ENCODE results near the gene EHMT2. TPM values are rescaled to one million over a fixed set of nuclear protein-coding genes. Genes with fewer than 3 reads are reported as not detected.

The EHMT2 gene
- total and polyA plus RNA-seq, 2 of the 13 experiments (the other 11 are each of a cell fraction or from before 2014, with no cell fraction given) = 55.2 to 69.2 TPM

GRCh38 chr6:31876357-31876756, 21.1 kb downstream of the EHMT2 start:
- CTCF ChIA-PET (ENCODE audit: low intra/inter-chr PET ratio, low total read pairs) = no interaction called here
- no peak for TF ChIP-seq PRPF4 (IDR thresholded peaks at IDR 0.05; ENCODE audit: low read depth, low read length, poor library complexity, severe bottlenecking)
- TF ChIP-seq JARID2 (CRISPR knock-in tag; IDR thresholded peaks at IDR 0.05; ENCODE audit: insufficient replicate concordance) = no peak
- TF ChIP-seq PREB (CRISPR knock-in tag; IDR thresholded peaks at IDR 0.05) = no peak
- no peak for TF ChIP-seq PRDM15 (CRISPR knock-in tag; IDR thresholded peaks at IDR 0.05)
- TF ChIP-seq ZNF121 (CRISPR knock-in tag; IDR thresholded peaks at IDR 0.05) = peak; percentile 70; the same call in 1 of the 2 replicates
- TF ChIP-seq SIX4 (CRISPR knock-in tag; IDR thresholded peaks at IDR 0.05) = no peak
- TF ChIP-seq ZNF839 (CRISPR knock-in tag; IDR thresholded peaks at IDR 0.05; ENCODE audit: borderline replicate concordance) = no peak
- no peak for TF ChIP-seq THYN1 (CRISPR knock-in tag; IDR thresholded peaks at IDR 0.05; ENCODE audit: borderline replicate concordance, low read depth)
- Histone ChIP-seq H3K9me3 (ENCODE audit: low read length) (no peaks in the 10 kb centered on the region), H3K9ac (ENCODE audit: insufficient read depth, low read depth, low read length) (no peak overlapping the region), H3K36me3 (replicated peaks in 1 of 2; ENCODE audit: control insufficient read depth in 1 of 2, insufficient read depth in 2 of 2, low read length in 2 of 2) (peaks cover 10 to 19% of the 10 kb centered on the region in 2 experiments; a peak in 4 of 5 replicates), H3K4me3 (replicated peaks in 1 of 3; ENCODE audit: insufficient read depth in 1 of 3, low read depth in 2 of 3, low read length in 3 of 3) (no peak overlapping the region), H3K27ac (ENCODE audit: extremely low read length, insufficient read depth, low read length) (no peak overlapping the region), H3K79me2 (ENCODE audit: insufficient read depth, low read length) (no peaks in the 10 kb centered on the region), H4K20me1 (ENCODE audit: insufficient read depth, low read length) (no peaks in the 10 kb centered on the region), H2AFZ (ENCODE audit: low read length) (no peak overlapping the region), H3K4me1 (ENCODE audit: insufficient read depth, low read length) (peaks cover 46% of the 10 kb centered on the region), H3K27me3 (ENCODE audit: control insufficient read depth in 1 of 2, insufficient read depth in 2 of 2, low read length in 2 of 2) (no peaks in the 10 kb centered on the region), H3K4me2 (ENCODE audit: low read depth, low read length) (no peak overlapping the region)
- FAIRE-seq = no peak
- 80% methylated on average over 7 of the region's 7 CpGs for WGBS (ENCODE audit: low lambda C conversion rate)
- ATAC-seq = no peak
- DNase-seq (ENCODE audit: low spot score) = no peak
- POLR2A ChIA-PET = interaction anchor here (1.1 to 7.2 kb wide), 2 partner anchors 12 to 20 kb away, joined by 4 to 103 read pairs; partner anchors contain the start of gene NEU1
- intact Hi-C loops (cut with micrococcal nuclease; ENCODE audit: unreplicated experiment) = no loop called here
- in situ Hi-C loops (cut with HindIII; ENCODE audit: extremely low pct_ligation_motif_present, low pct_unique_long_range_greater_than_20kb) = no loop called here
- BruUV-seq (replicated peaks) = no TSS peak

Data from HepG2 (cell line).